GM23338 (cell line): ENCODE measurements around the gene RNF44. TPM values are rescaled to one million over a fixed set of nuclear protein-coding genes. Genes with fewer than 3 reads are reported as not detected.

Experiments
- ATAC-seq: fragments of 200-7000 bp; cut with Tn5 transposase; 3 replicates; pipeline ENCODE4 v1.9.1; 2020
- DNase-seq: peaks from one replicate; pipeline ENCODE4 v3.0.0-alpha.2; 2015; ENCODE audit warnings: low spot score
- H2AFZ ChIP-seq: fragments of 200-600 bp; sonication (generic); 2 replicates; pipeline ENCODE4 v1.8.0; 2016; ENCODE audit warnings: antibody characterized with exemption, mild to moderate bottlenecking, moderate library complexity
- H3F3A ChIP-seq: fragments of 200-600 bp; sonication (generic); replicated peaks from 2 replicates; pipeline ENCODE4 v1.8.0; 2017; ENCODE audit warnings: antibody characterized with exemption, mixed run types, low read depth
- H3K27ac ChIP-seq: fragments of 200-600 bp; sonication (generic); 2 replicates; pipeline ENCODE4 v1.6.1; 2016; ENCODE audit warnings: low read depth
- H3K27me3 ChIP-seq: fragments of 200-600 bp; sonication (generic); 2 replicates; pipeline ENCODE4 v1.8.0; 2016; ENCODE audit warnings: mild to moderate bottlenecking, mixed run types, moderate library complexity; ENCODE audit not compliant: insufficient read depth
- H3K36me3 ChIP-seq: fragments of 200-600 bp; sonication (generic); 2 replicates; pipeline ENCODE4 v1.8.0; 2016; ENCODE audit warnings: mild to moderate bottlenecking; ENCODE audit not compliant: insufficient read depth
- H3K4me1 ChIP-seq: fragments of 200-600 bp; sonication (generic); 2 replicates; pipeline ENCODE4 v1.8.0; 2016; ENCODE audit warnings: mild to moderate bottlenecking, moderate library complexity; ENCODE audit not compliant: insufficient read depth
- H3K4me2 ChIP-seq: fragments of 200-600 bp; sonication (generic); 2 replicates; pipeline ENCODE4 v1.7.1; 2017; ENCODE audit warnings: mixed run types
- H3K4me3 ChIP-seq: fragments of 200-600 bp; sonication (generic); 2 replicates; pipeline ENCODE4 v1.6.1; 2016; ENCODE audit warnings: mixed run types
- H3K79me2 ChIP-seq: fragments of 200-600 bp; sonication (generic); replicated peaks from 2 replicates; pipeline ENCODE4 v1.8.0; 2017; ENCODE audit warnings: mild to moderate bottlenecking; ENCODE audit not compliant: insufficient read depth
- H3K9me2 ChIP-seq: fragments of 200-600 bp; sonication (generic); 2 replicates; pipeline ENCODE4 v1.8.0; 2017; ENCODE audit not compliant: insufficient read depth
- H4K20me1 ChIP-seq: fragments of 200-600 bp; sonication (generic); replicated peaks from 2 replicates; pipeline ENCODE4 v1.8.0; 2017; ENCODE audit warnings: mild to moderate bottlenecking; ENCODE audit not compliant: insufficient read depth
- H3K27ac Mint-ChIP-seq: 2 replicates; pipeline ENCODE4 v1.8.0; 2020; ENCODE audit warnings: inconsistent platforms, mild to moderate bottlenecking, moderate library complexity, mixed read lengths
- H3K27me3 Mint-ChIP-seq: 3 replicates; pipeline ENCODE4 v1.8.0; 2022; ENCODE audit warnings: low read depth, mild to moderate bottlenecking, moderate library complexity, mixed read lengths, inconsistent platforms; ENCODE audit not compliant: insufficient read depth, poor library complexity
- H3K36me3 Mint-ChIP-seq: 3 replicates; pipeline ENCODE4 v1.8.0; 2021; ENCODE audit warnings: low read depth, mild to moderate bottlenecking, inconsistent platforms, moderate library complexity, mixed read lengths
- H3K4me1 Mint-ChIP-seq: 3 replicates; pipeline ENCODE4 v1.8.0; 2020; ENCODE audit warnings: mild to moderate bottlenecking, inconsistent platforms, mixed read lengths
- H3K4me3 Mint-ChIP-seq: 3 replicates; pipeline ENCODE4 v1.8.0; 2021; ENCODE audit warnings: moderate library complexity, mild to moderate bottlenecking, inconsistent platforms, mixed read lengths
- H3K9me3 Mint-ChIP-seq: 3 replicates; pipeline ENCODE4 v1.8.0; 2020; ENCODE audit warnings: moderate library complexity, mild to moderate bottlenecking, inconsistent platforms, mixed read lengths
- CREB1 ChIP-seq: fragments of 250-450 bp; sonication (Bioruptor Pico); IDR thresholded peaks from 2 replicates; pipeline ENCODE4 v1.5.0; 2020; ENCODE audit warnings: low read depth, mild to moderate bottlenecking, moderate library complexity
- ETS1 ChIP-seq: IDR thresholded peaks from 2 replicates; pipeline ENCODE4 v1.6.1; 2016; ENCODE audit warnings: antibody characterized with exemption
- EZH2 ChIP-seq: fragments of 200-600 bp; sonication (generic); IDR thresholded peaks from one replicate; pipeline ENCODE4 v1.8.0; 2017; ENCODE audit warnings: antibody characterized with exemption, mild to moderate bottlenecking, low read depth; ENCODE audit not compliant: unreplicated experiment
- EZH2phosphoT487 ChIP-seq: fragments of 200-600 bp; sonication (generic); IDR thresholded peaks from one replicate; pipeline ENCODE4 v1.8.1; 2018; ENCODE audit warnings: antibody characterized with exemption; ENCODE audit not compliant: unreplicated experiment
- POLR2AphosphoS5 ChIP-seq: IDR thresholded peaks from 2 replicates; pipeline ENCODE4 v1.6.1; 2016; ENCODE audit warnings: antibody characterized with exemption, low read depth
- STAT1 ChIP-seq: IDR thresholded peaks from one replicate; pipeline ENCODE4 v1.6.1; 2016; ENCODE audit warnings: antibody characterized with exemption; ENCODE audit not compliant: unreplicated experiment
- ZNF114 ChIP-seq: fragments of 250-450 bp; sonication (Bioruptor Pico); IDR thresholded peaks from 2 replicates; pipeline ENCODE4 v1.5.0; 2020; ENCODE audit warnings: mild to moderate bottlenecking, moderate library complexity
- ZNF462 ChIP-seq: fragments of 250-450 bp; sonication (Bioruptor Pico); IDR thresholded peaks from 2 replicates; pipeline ENCODE4 v1.5.0; 2020; ENCODE audit warnings: mild to moderate bottlenecking, moderate library complexity
- polyA plus RNA-seq: library from polyadenylated mRNA; unstranded; fragments of >200 nt; fragmentation: Nextera tagmentation; extraction: Ambion mirVana; gene quantifications from 2 replicates; pipeline ENCODE4 v1.2.1, GENCODE V29; 2016
- total RNA-seq: library from RNA; depleted of rRNA; stranded (reverse); fragments of >200 nt; shearing (Covaris generic); gene quantifications from 2 replicates; pipeline ENCODE4 v1.2.3, GENCODE V29; 2014

Gene RNF44
- total and polyA plus RNA-seq, 2 experiments from 2014 or later = 56.7 to 104 TPM

DNA sequence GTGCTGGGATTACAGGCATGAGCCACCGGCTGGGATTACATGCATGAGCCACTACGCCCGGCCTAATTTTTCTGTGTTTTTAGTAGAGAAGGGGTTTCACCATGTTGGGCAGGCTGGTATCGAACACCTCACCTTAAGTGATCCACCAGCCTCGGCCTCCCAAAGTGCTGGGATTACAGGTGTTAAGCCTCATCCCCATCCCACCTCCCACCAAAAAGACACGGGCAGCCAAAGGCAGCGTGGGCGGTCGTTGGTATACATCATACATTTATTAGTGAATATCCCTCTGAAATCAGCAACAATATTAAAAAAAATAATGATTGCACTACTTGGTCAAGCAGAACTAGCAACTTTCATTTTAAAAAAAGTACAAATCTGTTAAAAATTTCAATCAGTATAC, 10.7 kb downstream of the RNF44 start:
- Histone ChIP-seq H3K27me3 (no peaks in the 10 kb centered on the region), H3F3A (peaks cover 9% of the 10 kb centered on the region; the same call in 1 of the 2 replicates), H3K79me2 (no peaks in the 10 kb centered on the region; the same call in 1 of the 2 replicates), H3K4me3 (no peak overlapping the region), H2AFZ (no peak overlapping the region), H3K4me1 (no peaks in the 10 kb centered on the region), H3K4me2 (no peak overlapping the region), H3K36me3 (peaks cover 14% of the 10 kb centered on the region; the same call in 1 of the 2 replicates), H3K9me2 (no peaks in the 10 kb centered on the region), H4K20me1 (peaks cover 3% of the 10 kb centered on the region; the same call in 1 of the 2 replicates), H3K27ac (no peak overlapping the region)
- no peak for TF ChIP-seq CREB1
- no peak for TF ChIP-seq EZH2phosphoT487
- no peak for TF ChIP-seq POLR2AphosphoS5
- Mint-ChIP-seq H3K27ac (no peak overlapping the region), H3K27me3 (peaks cover 15% of the 10 kb centered on the region), H3K9me3 (no peaks in the 10 kb centered on the region), H3K36me3 (peaks cover 32% of the 10 kb centered on the region), H3K4me3 (no peak overlapping the region), H3K4me1 (peaks cover 3% of the 10 kb centered on the region; the same call in 2 of the 3 replicates)
- no peak for ATAC-seq
- DNase-seq = no peak

- no peak overlapping the region for H3K27ac Mint-ChIP-seq
- Histone ChIP-seq H3K27me3 (no peaks in the 10 kb centered on the region), H4K20me1 (no peaks in the 10 kb centered on the region; the same call in 1 of the 2 replicates), H3K4me3 (no peak overlapping the region), H3K36me3 (peaks cover 11% of the 10 kb centered on the region; the same call in 1 of the 2 replicates), H3F3A (peaks cover 9% of the 10 kb centered on the region; the same call in 1 of the 2 replicates), H2AFZ (no peak overlapping the region), H3K79me2 (no peaks in the 10 kb centered on the region), H3K9me2 (no peaks in the 10 kb centered on the region), H3K27ac (no peak overlapping the region), H3K4me1 (no peaks in the 10 kb centered on the region), H3K4me2 (no peak overlapping the region)
- ATAC-seq (no peak), DNase-seq (no peak)
- no peak overlapping the region for H3K4me3 Mint-ChIP-seq
- no peak for TF ChIP-seq ETS1
- TF ChIP-seq EZH2phosphoT487 = no peak
- no peak for TF ChIP-seq STAT1
- TF ChIP-seq POLR2AphosphoS5 = peak; percentile 18; the same call in 1 of the 2 replicates
- H3K4me1 Mint-ChIP-seq = peaks cover 5% of the 10 kb centered on the region
- peaks cover 25% of the 10 kb centered on the region for H3K36me3 Mint-ChIP-seq
- peaks cover 15% of the 10 kb centered on the region for H3K27me3 Mint-ChIP-seq
- no peaks in the 10 kb centered on the region for H3K9me3 Mint-ChIP-seq
Measured at GRCh38 chr5:176525677-176526076, 11.5 kb downstream of the RNF44 start.

GRCh38 chr5:176524987-176525386, 12.2 kb downstream of the RNF44 start:
- Mint-ChIP-seq H3K9me3 (no peaks in the 10 kb centered on the region), H3K36me3 (peaks cover 25% of the 10 kb centered on the region), H3K27ac (no peak overlapping the region), H3K4me3 (no peak overlapping the region), H3K4me1 (peaks cover 12% of the 10 kb centered on the region), H3K27me3 (peaks cover 15% of the 10 kb centered on the region)
- Histone ChIP-seq H3K27ac (no peak overlapping the region), H3K27me3 (no peaks in the 10 kb centered on the region), H3F3A (peaks cover 9% of the 10 kb centered on the region; the same call in 1 of the 2 replicates), H3K4me3 (no peak overlapping the region), H2AFZ (no peak overlapping the region), H3K9me2 (no peaks in the 10 kb centered on the region), H3K79me2 (no peaks in the 10 kb centered on the region), H3K4me2 (no peak overlapping the region), H4K20me1 (no peaks in the 10 kb centered on the region; the same call in 1 of the 2 replicates), H3K4me1 (no peaks in the 10 kb centered on the region), H3K36me3 (peaks cover 11% of the 10 kb centered on the region; the same call in 1 of the 2 replicates)
- DNase-seq (no peak), ATAC-seq (no peak)
- TF ChIP-seq POLR2AphosphoS5 (no peak), STAT1 (no peak), ZNF462 (CRISPR knock-in tag) (no peak), EZH2 (no peak), EZH2phosphoT487 (no peak), ZNF114 (CRISPR knock-in tag) (no peak)
